Measurements from ENCODE around the gene ACOT4. TPM values are rescaled to one million over a fixed set of nuclear protein-coding genes. Genes with fewer than 3 reads are reported as not detected.

Gene ACOT4
- total and polyA plus RNA-seq, 4 donors: 2.5 to 12.9 (median 10.8) TPM

- no peak for TF ChIP-seq ZBTB33 (IDR thresholded peaks at IDR 0.05)
- TF ChIP-seq YY1 (IDR thresholded peaks at IDR 0.05): no peak
- TF ChIP-seq TAF1 (conservative IDR thresholded peaks at IDR 0.05): no peak
- no peak for TF ChIP-seq FOXA1 (IDR thresholded peaks at IDR 0.05)
- TF ChIP-seq HNF4A (conservative IDR thresholded peaks at IDR 0.05): no peak
- TF ChIP-seq FOXA2 (IDR thresholded peaks at IDR 0.05): no peak
Observed at GRCh38 chr14:73627151-73627558, 35.5 kb downstream of the ACOT4 start (continued).

- Histone ChIP-seq H3K4me1 (ENCODE audit: control insufficient read depth in 4 of 4, insufficient read depth in 4 of 4, low read length in 3 of 4) (peaks cover 0 to 13% (median 9%) of the 10 kb centered on the region in 4 donors), H3K27me3 (ENCODE audit: control insufficient read depth in 4 of 4, insufficient read depth in 4 of 4, low read length in 3 of 4) (no peaks in the 10 kb centered on the region), H3K9me3 (ENCODE audit: control insufficient read depth in 4 of 4, low read length in 3 of 4) (no peaks in the 10 kb centered on the region), H3K4me3 (ENCODE audit: low read depth in 1 of 3, low read length in 3 of 3) (no peak overlapping the region), H3K27ac (ENCODE audit: low read depth in 1 of 2, low read length in 2 of 2) (no peak overlapping the region), H3K36me3 (ENCODE audit: control insufficient read depth in 4 of 4, insufficient read depth in 3 of 4, low read depth in 1 of 4, low read length in 3 of 4) (no peaks in the 10 kb centered on the region), H3K9ac (ENCODE audit: low read depth in 1 of 2, low read length in 2 of 2) (no peak overlapping the region)
- DNase-seq (ENCODE audit: low spot score): no peak
- TF ChIP-seq FOXA1 (IDR thresholded peaks at IDR 0.05) (no peak), MAX (IDR thresholded peaks at IDR 0.05) (no peak), SP1 (IDR thresholded peaks at IDR 0.05) (no peak), EGR1 (IDR thresholded peaks at IDR 0.05; ENCODE audit: low read depth in 2 of 2) (no peak), TAF1 (conservative IDR thresholded peaks at IDR 0.05) (no peak), HNF4G (IDR thresholded peaks at IDR 0.05) (no peak), ZBTB33 (IDR thresholded peaks at IDR 0.05) (no peak), NR2F2 (IDR thresholded peaks at IDR 0.05) (no peak), RXRA (IDR thresholded peaks at IDR 0.05) (no peak), ATF3 (IDR thresholded peaks at IDR 0.05) (no peak), REST (IDR thresholded peaks at IDR 0.05) (no peak), CTCF (IDR thresholded peaks at IDR 0.05; ENCODE audit: low read depth, low read length, missing input control) (no peak), JUND (IDR thresholded peaks at IDR 0.05) (no peak), FOXA2 (IDR thresholded peaks at IDR 0.05) (no peak)
- 94% methylated on average over 10 of the region's 10 CpGs for WGBS
Observed at GRCh38 chr14:73630009-73630780, 38.5 kb downstream of the ACOT4 start.

Measured in liver (tissue), 9 donors.